AG04450 (cell line): ENCODE results near the gene TIMM50. TPM values are rescaled to one million over a fixed set of nuclear protein-coding genes. Genes with fewer than 3 reads are reported as not detected.

Experiments used
- CTCF ChIA-PET: fragments of 300-600, 350-600 bp; formaldehyde crosslinking; extraction: SDS; loops from one replicate; lab custom pipeline; 2022; ENCODE audit warnings: antibody characterized with exemption, inconsistent platforms; lab: Charles Lee
- POLR2A ChIA-PET: fragments of 350-600 bp; formaldehyde crosslinking; extraction: SDS; loops from one replicate; lab custom pipeline; 2021; ENCODE audit warnings: antibody characterized with exemption, inconsistent platforms; lab: Yijun Ruan, JAX
- DNase-seq: peaks from one replicate; pipeline ENCODE4 v3.0.0-alpha.2; 2011; ENCODE audit warnings: low read depth, low spot score
- H3K27ac ChIP-seq: one replicate; pipeline ENCODE4 v1.5.1; 2012; ENCODE audit warnings: low read depth, low read length, control low read depth
- H3K27me3 ChIP-seq: one replicate; pipeline ENCODE4 v1.6.0; 2012; ENCODE audit warnings: low read length; ENCODE audit not compliant: control insufficient read depth, insufficient read depth
- H3K4me3 ChIP-seq: 2 replicates; pipeline ENCODE4 v1.5.1; 2011; ENCODE audit warnings: mild to moderate bottlenecking, low read depth, low read length, control low read depth
- H3K9me3 ChIP-seq: 2 replicates; pipeline ENCODE4 v1.5.1; 2012; ENCODE audit warnings: low read length; ENCODE audit not compliant: control insufficient read depth, insufficient read depth
- polyA plus RNA-seq: library from polyadenylated mRNA; depleted of rRNA; stranded (reverse); fragments of >200 nt; gene quantifications from 2 replicates; pipeline ENCODE4 v1.2.3, GENCODE V29; 2011
- TF ChIP-seq, protein P1 (sequence below): IDR thresholded peaks from 2 replicates; pipeline ENCODE4 v1.5.1; 2011; ENCODE audit warnings: low read depth, low read length, control low read depth, inconsistent platforms

The TIMM50 gene
- polyA plus RNA-seq, 1 experiment, result 58.9 TPM

DNA sequence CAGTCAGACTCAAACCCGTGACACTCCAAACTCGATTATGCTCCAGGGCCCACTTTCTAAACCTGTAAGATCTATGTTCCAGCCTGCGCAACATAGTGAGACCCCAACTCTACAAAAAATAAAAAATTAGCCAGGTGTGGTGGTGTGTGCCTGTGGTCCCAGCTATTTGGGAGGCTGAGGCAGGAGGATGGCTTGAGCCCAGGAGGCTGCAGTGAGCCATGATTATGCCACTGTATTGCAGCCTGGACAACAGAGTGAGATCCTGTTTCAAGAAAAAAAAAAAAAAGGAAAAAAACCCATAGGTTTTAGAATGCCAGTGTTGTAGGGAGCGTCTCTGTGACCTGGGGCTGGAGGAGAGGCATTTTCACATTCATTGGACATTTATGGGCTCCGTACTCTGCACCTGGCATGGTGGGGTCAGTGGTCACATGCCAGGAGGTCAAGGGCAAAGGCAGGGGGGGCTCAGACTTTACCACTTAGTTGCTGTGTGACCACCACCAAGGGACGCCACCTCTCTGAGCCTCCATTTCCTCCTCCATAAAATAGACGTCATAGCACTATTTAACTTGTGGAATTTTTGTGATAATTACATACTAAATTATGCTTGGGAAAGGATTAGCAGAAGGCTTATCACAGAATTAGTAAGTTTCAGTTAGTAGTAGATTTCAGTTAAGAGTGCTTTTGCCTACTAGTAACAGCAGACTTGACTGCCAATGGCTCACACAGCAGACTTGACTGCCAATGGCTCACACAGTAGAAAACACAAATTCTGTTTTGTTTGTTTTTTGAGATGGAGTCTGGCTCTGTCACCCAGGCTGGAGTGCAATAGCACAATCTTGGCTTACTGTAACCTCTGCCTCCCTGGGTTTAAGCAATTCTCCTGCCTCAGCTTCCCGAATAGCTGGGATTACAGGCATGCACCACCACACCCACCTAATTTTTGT is 40.2 kb downstream of the TIMM50 start:
- CTCF ChIA-PET, result no interaction called here
- POLR2A ChIA-PET, result no interaction called here
- H3K27me3 ChIP-seq, result peaks cover 22% of the 10 kb centered on the region
- H3K9me3 ChIP-seq, result no peaks in the 10 kb centered on the region; the same call in 1 of the 2 replicates
- DNase-seq, result no peak
- no peak overlapping the region for H3K27ac ChIP-seq
- TF ChIP-seq, protein P1, sequence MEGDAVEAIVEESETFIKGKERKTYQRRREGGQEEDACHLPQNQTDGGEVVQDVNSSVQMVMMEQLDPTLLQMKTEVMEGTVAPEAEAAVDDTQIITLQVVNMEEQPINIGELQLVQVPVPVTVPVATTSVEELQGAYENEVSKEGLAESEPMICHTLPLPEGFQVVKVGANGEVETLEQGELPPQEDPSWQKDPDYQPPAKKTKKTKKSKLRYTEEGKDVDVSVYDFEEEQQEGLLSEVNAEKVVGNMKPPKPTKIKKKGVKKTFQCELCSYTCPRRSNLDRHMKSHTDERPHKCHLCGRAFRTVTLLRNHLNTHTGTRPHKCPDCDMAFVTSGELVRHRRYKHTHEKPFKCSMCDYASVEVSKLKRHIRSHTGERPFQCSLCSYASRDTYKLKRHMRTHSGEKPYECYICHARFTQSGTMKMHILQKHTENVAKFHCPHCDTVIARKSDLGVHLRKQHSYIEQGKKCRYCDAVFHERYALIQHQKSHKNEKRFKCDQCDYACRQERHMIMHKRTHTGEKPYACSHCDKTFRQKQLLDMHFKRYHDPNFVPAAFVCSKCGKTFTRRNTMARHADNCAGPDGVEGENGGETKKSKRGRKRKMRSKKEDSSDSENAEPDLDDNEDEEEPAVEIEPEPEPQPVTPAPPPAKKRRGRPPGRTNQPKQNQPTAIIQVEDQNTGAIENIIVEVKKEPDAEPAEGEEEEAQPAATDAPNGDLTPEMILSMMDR, result no peak
- H3K4me3 ChIP-seq, result no peak overlapping the region

DNA sequence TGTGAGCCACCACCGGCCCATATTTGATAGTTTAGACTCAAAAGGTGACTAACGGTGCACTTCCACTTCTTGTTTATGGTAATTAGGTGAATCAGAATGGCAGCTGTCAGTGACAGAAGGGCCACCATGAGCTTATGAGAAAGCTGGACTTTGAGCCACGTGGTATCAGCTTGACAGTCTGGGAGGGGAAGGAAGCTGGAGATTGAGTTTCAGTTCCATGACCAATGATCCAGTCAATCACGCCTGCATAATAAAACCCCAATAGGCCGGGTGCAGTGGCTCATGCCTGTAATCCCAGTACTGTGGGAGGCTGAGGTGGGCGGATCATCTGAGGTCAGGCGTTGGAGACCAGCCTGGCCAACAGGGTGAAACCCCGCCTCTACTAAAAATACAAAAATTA is 43.9 kb downstream of the TIMM50 start:
- Histone ChIP-seq H3K27ac (no peak overlapping the region), H3K27me3 (no peaks in the 10 kb centered on the region), H3K4me3 (no peak overlapping the region), H3K9me3 (no peaks in the 10 kb centered on the region)
- TF ChIP-seq, protein P1, result no peak
- POLR2A ChIA-PET, result no interaction called here
- CTCF ChIA-PET, result interaction anchor here (0.8 to 1.1 kb wide), 2 partner anchors 8 to 113 kb away, joined by 3 to 5 read pairs; partner anchors contain the start of gene EID2B
- DNase-seq, result no peak

DNA sequence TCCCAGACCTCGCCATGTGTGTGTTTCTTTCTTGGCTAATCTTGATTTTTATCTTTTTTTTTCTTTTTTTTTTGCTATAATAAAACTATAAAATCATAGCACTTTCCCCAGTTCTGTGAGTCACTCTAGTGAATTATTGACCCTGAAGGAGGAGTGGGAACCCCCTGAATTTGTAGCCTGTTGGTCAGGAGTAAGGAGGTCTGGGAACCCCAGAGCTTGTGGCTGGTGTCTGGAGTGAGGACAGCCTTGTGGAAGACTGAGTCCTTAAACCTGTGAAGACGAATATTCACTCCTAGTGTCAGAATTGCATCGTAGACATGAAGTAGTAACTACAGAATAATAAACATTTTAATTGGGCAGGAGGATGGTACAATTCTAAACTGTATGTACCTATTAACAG is 44.6 kb downstream of the TIMM50 start:
- H3K27ac ChIP-seq, result no peak overlapping the region
- POLR2A ChIA-PET, result no interaction called here
- no peak for DNase-seq
- CTCF ChIA-PET, result interaction anchor here (1.1 kb wide), 1 partner anchor 114 kb away, joined by 3 read pairs; no protein-coding TSS in a partner anchor
- H3K27me3 ChIP-seq, result no peaks in the 10 kb centered on the region
- H3K9me3 ChIP-seq, result no peaks in the 10 kb centered on the region
- H3K4me3 ChIP-seq, result no peak overlapping the region
- TF ChIP-seq, protein P1, result no peak

DNA sequence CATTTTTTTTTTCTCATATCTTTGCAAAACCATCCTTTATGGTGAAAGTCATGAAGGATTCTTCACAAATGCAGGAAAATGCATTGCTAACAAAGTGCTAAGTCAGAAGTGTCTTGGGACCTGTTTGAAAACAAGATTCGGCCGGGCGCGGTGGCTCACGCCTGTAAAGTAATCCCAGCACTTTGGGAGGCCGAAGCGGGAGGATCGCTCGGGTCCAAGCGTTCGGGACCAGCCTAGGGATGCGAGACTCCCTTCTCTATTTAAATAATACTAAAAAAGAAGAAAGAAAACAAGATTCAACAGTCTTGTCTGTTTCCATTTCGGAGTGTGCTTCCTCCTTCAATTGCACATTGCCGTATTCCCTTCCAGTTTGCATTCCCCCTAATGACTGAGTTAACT is 51.2 kb downstream of the TIMM50 start:
- POLR2A ChIA-PET, result interaction anchor here (0.6 to 1.5 kb wide), 4 partner anchors 51 to 99 kb away, joined by 3 to 10 read pairs (median 4); partner anchors contain the start of genes RPS16 and TIMM50
- CTCF ChIA-PET, result interaction anchor here (0.6 to 3.7 kb wide), 12 partner anchors 11 to 190 kb away, joined by 3 to 32 read pairs (median 6); partner anchors contain the start of genes RPS16 and SAMD4B
- no peaks in the 10 kb centered on the region for H3K27me3 ChIP-seq
- H3K4me3 ChIP-seq, result peak overlapping the region; percentile 95
- no peak for DNase-seq
- TF ChIP-seq, protein P1, result no peak
- H3K27ac ChIP-seq, result peak overlapping the region; percentile 52
- H3K9me3 ChIP-seq, result no peaks in the 10 kb centered on the region; the same call in 1 of the 2 replicates
